Measurements from ENCODE around the gene KDM4C.

KDM4C gene

DNA sequence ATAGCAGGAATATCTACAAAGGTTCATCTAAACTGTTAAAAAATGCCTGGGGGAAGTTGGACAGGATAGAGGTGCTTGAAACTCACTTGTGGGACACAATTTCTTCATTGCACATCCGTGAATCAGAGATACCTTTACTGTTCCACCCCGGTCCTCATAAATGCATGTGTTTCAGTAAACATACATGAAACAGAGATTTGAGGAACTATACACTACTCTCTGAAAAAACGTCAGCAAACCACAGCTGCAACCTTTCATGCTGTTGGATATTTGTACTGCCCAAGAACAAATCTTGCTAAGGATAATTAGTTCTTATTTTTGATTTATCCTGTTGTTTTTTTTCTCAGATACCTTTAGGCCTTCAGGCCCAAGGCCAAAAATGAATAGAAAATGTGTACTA is 337.3 kb downstream of the KDM4C start:
- H3K9me3 ChIP-seq (ENCODE audit: control insufficient read depth, low read length) = no peaks in the 10 kb centered on the region
- peaks cover 3% of the 10 kb centered on the region for H3K4me1 ChIP-seq
- no peak overlapping the region for H3K9ac ChIP-seq
- no peak for TF ChIP-seq CTCF (IDR thresholded peaks at IDR 0.05)
- no peaks in the 10 kb centered on the region for H3K27me3 ChIP-seq (ENCODE audit: control insufficient read depth, insufficient read depth, low read length)
- H2AFZ ChIP-seq = no peak overlapping the region
- H3K79me2 ChIP-seq = no peaks in the 10 kb centered on the region
- H3K27ac ChIP-seq = no peak overlapping the region
- no peak overlapping the region for H3K4me3 ChIP-seq (ENCODE audit: low read depth, low read length)
- no peak overlapping the region for H3K4me2 ChIP-seq (ENCODE audit: low read length)
- no peaks in the 10 kb centered on the region for H3K36me3 ChIP-seq (ENCODE audit: control insufficient read depth, insufficient read depth, low read length)

DNA sequence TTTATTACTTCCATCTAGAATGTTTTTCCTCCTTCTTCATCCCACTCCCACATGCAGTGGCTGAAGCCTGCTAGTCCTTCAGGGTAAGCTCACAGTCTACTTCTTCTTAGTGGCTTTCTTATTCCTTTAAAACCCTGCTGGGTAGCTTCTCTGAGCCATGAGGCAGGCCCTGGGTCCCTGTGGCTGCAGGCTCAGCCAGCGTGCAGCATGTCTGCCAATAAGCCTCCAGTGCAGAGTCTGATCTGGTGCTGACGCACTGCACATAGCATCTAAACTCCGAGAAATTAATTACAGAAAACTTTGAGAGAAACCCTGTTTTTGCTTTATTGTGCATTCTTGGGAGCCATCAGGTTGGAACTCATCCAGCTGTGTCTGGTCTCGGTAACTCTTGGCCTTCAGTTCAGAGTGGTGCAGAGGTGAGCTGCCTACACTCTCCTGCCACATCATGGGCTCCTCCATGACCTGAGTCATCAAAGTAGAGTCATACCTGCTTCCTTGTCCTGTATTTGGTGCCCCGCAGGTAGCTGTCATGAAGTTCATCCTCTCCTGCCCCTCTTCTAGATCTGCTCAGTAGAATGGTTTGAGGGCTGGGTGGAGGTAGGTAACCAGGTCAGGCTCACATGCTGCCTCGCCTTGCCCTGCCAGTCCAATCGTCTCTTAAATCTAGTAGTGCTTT is 339.4 kb downstream of the KDM4C start:
- Histone ChIP-seq H3K27me3 (ENCODE audit: control insufficient read depth, insufficient read depth, low read length) (no peaks in the 10 kb centered on the region), H2AFZ (no peak overlapping the region), H3K4me2 (ENCODE audit: low read length) (no peak overlapping the region), H3K4me1 (peaks cover 3% of the 10 kb centered on the region), H3K79me2 (no peaks in the 10 kb centered on the region), H3K9ac (no peak overlapping the region), H3K36me3 (ENCODE audit: control insufficient read depth, insufficient read depth, low read length) (no peaks in the 10 kb centered on the region), H3K9me3 (ENCODE audit: control insufficient read depth, low read length) (no peaks in the 10 kb centered on the region), H3K27ac (no peak overlapping the region), H3K4me3 (ENCODE audit: low read depth, low read length) (no peak overlapping the region)
- TF ChIP-seq CTCF (IDR thresholded peaks at IDR 0.05) = no peak

DNA sequence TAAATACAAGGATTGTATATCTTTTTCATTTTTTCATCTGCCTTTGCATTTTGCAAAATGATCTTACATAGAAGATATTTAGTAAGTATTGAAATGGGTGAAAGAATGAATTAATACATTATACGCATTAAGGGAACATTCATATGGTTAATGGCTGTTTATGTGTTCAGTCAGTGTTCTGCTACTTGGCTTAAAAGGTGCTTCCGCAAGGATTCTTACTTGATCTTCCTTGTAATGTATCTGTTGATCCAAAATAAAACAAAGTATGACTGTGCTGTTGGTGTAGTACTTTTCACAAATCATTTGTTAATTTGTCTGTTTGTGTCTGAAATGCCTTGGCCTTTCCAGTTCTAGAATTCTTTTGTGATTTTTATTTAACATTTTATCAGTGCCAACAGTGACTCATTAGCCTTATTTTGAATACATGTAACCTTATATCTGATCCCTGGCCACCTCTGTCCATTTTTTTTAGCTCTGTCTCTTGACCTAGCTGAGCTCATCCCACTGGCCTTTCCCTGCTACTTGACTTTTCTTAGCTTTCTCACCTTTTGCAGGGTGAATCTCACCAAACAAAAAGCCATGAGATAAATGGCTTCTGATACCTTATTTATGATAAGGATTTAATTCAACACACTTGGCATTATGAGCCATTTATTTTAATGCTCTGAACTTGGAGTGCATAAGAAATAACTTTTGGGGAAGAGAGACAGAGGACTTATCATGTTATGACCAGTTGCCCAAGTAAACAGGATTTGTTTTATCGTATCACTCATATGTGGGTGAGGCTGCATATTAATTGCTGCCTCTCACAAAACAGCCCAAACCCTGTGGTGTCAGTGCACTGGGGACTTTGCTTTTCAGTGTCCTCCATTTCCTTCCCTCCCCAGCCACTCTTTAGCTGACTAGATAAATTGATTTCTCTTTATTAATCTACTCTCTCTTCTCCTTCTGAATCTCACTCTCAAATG is 340.3 kb downstream of the KDM4C start:
- H3K79me2 ChIP-seq = no peaks in the 10 kb centered on the region
- H3K27ac ChIP-seq = no peak overlapping the region
- no peak overlapping the region for H2AFZ ChIP-seq
- no peaks in the 10 kb centered on the region for H3K27me3 ChIP-seq (ENCODE audit: control insufficient read depth, insufficient read depth, low read length)
- no peak for TF ChIP-seq CTCF (IDR thresholded peaks at IDR 0.05)
- peaks cover 3% of the 10 kb centered on the region for H3K4me1 ChIP-seq
- H3K9me3 ChIP-seq (ENCODE audit: control insufficient read depth, low read length) = no peaks in the 10 kb centered on the region
- no peak overlapping the region for H3K4me3 ChIP-seq (ENCODE audit: low read depth, low read length)
- H3K4me2 ChIP-seq (ENCODE audit: low read length) = no peak overlapping the region
- H3K36me3 ChIP-seq (ENCODE audit: control insufficient read depth, insufficient read depth, low read length) = no peaks in the 10 kb centered on the region
- no peak overlapping the region for H3K9ac ChIP-seq

GRCh38 chr9:7103367-7103766 is 345.6 kb downstream of the KDM4C start:
- TF ChIP-seq CTCF (IDR thresholded peaks at IDR 0.05) = no peak
- no peak overlapping the region for H3K4me3 ChIP-seq (ENCODE audit: low read depth, low read length)
- no peaks in the 10 kb centered on the region for H3K79me2 ChIP-seq
- no peak overlapping the region for H3K9ac ChIP-seq
- H3K4me2 ChIP-seq (ENCODE audit: low read length) = no peak overlapping the region
- H3K4me1 ChIP-seq = no peaks in the 10 kb centered on the region
- H3K27me3 ChIP-seq (ENCODE audit: control insufficient read depth, insufficient read depth, low read length) = no peaks in the 10 kb centered on the region
- H3K27ac ChIP-seq = no peak overlapping the region
- H3K36me3 ChIP-seq (ENCODE audit: control insufficient read depth, insufficient read depth, low read length) = no peaks in the 10 kb centered on the region
- H2AFZ ChIP-seq = no peak overlapping the region
- H3K9me3 ChIP-seq (ENCODE audit: control insufficient read depth, low read length) = no peaks in the 10 kb centered on the region

Measured in parathyroid adenoma (tissue), 2 donors.